Kidney (tissue), 14 donors: ENCODE measurements around the gene MARCHF10. TPM values are rescaled to one million over a fixed set of nuclear protein-coding genes. Genes with fewer than 3 reads are reported as not detected.

Source experiments
- DNase-seq, 5 donors: peaks; one replicate each; pipeline ENCODE4 v3.0.0-alpha.2; 2013 to 2020
- FAIRE-seq: peaks from 2 replicates; lab custom pipeline; 2012; peaks lifted over from hg19 to GRCh38; lab: Jason Lieb, UNC
- H3K27ac ChIP-seq, 2 donors: one replicate each; pipeline ENCODE4 v1.7.0; 2013; ENCODE audit warnings: low read depth in 2 of 2, low read length in 2 of 2, inconsistent platforms in 1 of 2
- H3K27me3 ChIP-seq: one replicate; pipeline ENCODE4 v1.7.1; 2013; ENCODE audit warnings: low read length, inconsistent platforms; ENCODE audit not compliant: control insufficient read depth, insufficient read depth
- H3K36me3 ChIP-seq, 3 donors: one replicate each; pipeline versions ENCODE4 v1.7.0 to v1.7.1; 2013; ENCODE audit warnings: low read length in 3 of 3, control low read depth in 1 of 3, inconsistent platforms in 1 of 3; ENCODE audit not compliant: insufficient read depth in 3 of 3, control insufficient read depth in 2 of 3
- H3K4me1 ChIP-seq, 3 donors: one replicate each; pipeline versions ENCODE4 v1.7.0 to v1.7.1; 2013; ENCODE audit warnings: low read length in 3 of 3, inconsistent platforms in 1 of 3, low read depth in 1 of 3; ENCODE audit not compliant: control insufficient read depth in 2 of 3, insufficient read depth in 2 of 3
- H3K4me3 ChIP-seq, 3 donors: one replicate each; pipeline versions ENCODE4 v1.7.0 to v1.8.1; 2013; ENCODE audit warnings: low read length in 3 of 3, control low read depth in 1 of 3, inconsistent platforms in 1 of 3
- H3K9ac ChIP-seq, 3 donors: one replicate each; pipeline versions ENCODE4 v1.7.0 to v1.7.1; 2013; ENCODE audit warnings: low read length in 3 of 3, control low read depth in 1 of 3, inconsistent platforms in 1 of 3
- H3K9me3 ChIP-seq, 3 donors: one replicate each; pipeline versions ENCODE4 v1.7.0 to v1.7.1; 2013; ENCODE audit warnings: low read length in 3 of 3, control low read depth in 1 of 3, inconsistent platforms in 1 of 3; ENCODE audit not compliant: control insufficient read depth in 2 of 3, insufficient read depth in 1 of 3
- intact Hi-C: fragments of 100-400 bp; cut with DNase I; formaldehyde crosslinking; loops from one replicate; pipeline ENCODE4 v1.11.1; 2022
- polyA plus RNA-seq: library from polyadenylated mRNA; stranded (reverse); fragments of 350-450 nt; fragmentation: Illumina TruSeq; extraction: RNeasy Lipid Tissue Mini Kit (QIAGEN cat#74804); gene quantifications from one replicate; pipeline ENCODE4 v1.2.3, GENCODE V29; 2014; ENCODE audit warnings: low read depth, low replicate concordance; ENCODE audit not compliant: insufficient read depth
- total RNA-seq: library from RNA; stranded (reverse); fragmentation: NEBNext Ultra II Directional; extraction: Animal tissue kit (Norgen Biotek cat#: 25700); gene quantifications from one replicate; pipeline ENCODE4 v1.2.1, GENCODE V29; 2021
- TF ChIP-seq, protein P1 (sequence below): IDR thresholded peaks from 3 replicates; pipeline ENCODE4 v1.5.1; 2012; ENCODE audit warnings: mild to moderate bottlenecking, moderate library complexity, borderline replicate concordance; ENCODE audit not compliant: insufficient read depth; ENCODE audit errors: extremely low read depth
- donor health status: control.
- donor health status: control.
- donor health status: control.
- donor health status: control.
- donor health status: control.
- donor health status: DM: yes; HTN: yes; CAD: no.
- donor health status: Normal renal cell carcinoma (clear cell type).

MARCHF10 gene
- total and polyA plus RNA-seq, 2 donors from 2014 or later = 0.66 to 6.3 TPM

DNA sequence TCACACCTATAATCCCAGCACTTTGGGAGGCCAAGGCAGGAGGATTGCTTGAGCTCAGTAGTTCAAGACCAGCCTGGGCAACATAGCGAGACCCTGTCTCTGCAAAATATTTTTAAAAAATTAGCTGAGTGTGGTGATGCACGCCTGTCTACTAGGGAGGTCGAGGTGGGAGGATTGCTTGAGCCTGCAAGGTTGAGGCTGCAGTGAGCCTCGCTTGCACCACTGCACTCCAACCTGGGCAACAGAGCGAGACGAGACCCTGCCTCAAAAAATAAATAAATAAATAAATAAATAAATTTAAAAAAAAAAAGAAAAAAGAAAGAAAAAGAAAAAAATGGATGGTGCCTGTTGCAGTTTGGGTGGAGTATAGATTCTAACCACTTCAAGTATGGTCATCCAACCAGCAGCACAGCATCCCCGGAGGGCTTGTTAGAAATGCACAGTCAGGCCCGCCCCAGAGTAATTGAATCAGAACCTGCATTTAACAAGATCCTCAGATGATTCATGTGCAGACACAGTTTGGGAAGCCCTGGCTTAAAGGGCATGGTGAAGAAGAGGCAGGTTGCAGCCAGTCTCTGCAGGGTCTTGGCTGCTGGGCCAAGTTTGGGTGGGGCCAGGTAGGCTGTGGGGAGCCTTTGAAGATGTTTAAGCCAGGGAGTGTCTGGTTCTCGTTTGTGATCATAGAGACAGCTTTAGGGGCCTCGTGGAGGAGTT, 139.9 kb downstream of the MARCHF10 start:
- DNase-seq (peak in 1 of 5 donors; percentile 34), FAIRE-seq (no peak)
- Histone ChIP-seq H3K4me3 (no peak overlapping the region), H3K4me1 (no peaks in the 10 kb centered on the region), H3K27me3 (no peaks in the 10 kb centered on the region), H3K36me3 (no peaks in the 10 kb centered on the region), H3K27ac (no peak overlapping the region), H3K9me3 (no peaks in the 10 kb centered on the region), H3K9ac (no peak overlapping the region)
- intact Hi-C loops = no loop called here
- TF ChIP-seq, protein P1, sequence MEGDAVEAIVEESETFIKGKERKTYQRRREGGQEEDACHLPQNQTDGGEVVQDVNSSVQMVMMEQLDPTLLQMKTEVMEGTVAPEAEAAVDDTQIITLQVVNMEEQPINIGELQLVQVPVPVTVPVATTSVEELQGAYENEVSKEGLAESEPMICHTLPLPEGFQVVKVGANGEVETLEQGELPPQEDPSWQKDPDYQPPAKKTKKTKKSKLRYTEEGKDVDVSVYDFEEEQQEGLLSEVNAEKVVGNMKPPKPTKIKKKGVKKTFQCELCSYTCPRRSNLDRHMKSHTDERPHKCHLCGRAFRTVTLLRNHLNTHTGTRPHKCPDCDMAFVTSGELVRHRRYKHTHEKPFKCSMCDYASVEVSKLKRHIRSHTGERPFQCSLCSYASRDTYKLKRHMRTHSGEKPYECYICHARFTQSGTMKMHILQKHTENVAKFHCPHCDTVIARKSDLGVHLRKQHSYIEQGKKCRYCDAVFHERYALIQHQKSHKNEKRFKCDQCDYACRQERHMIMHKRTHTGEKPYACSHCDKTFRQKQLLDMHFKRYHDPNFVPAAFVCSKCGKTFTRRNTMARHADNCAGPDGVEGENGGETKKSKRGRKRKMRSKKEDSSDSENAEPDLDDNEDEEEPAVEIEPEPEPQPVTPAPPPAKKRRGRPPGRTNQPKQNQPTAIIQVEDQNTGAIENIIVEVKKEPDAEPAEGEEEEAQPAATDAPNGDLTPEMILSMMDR = no peak

GRCh38 chr17:62666801-62667591, 141.1 kb downstream of the MARCHF10 start:
- no peak overlapping the region for H3K27ac ChIP-seq
- no peaks in the 10 kb centered on the region for H3K4me1 ChIP-seq
- H3K36me3 ChIP-seq = no peaks in the 10 kb centered on the region
- FAIRE-seq (no peak), DNase-seq (peak in 2 of 5 donors; percentile 38 to 71)
- H3K27me3 ChIP-seq = no peaks in the 10 kb centered on the region
- intact Hi-C loops = no loop called here
- H3K4me3 ChIP-seq = no peak overlapping the region
- TF ChIP-seq, protein P1 = no peak
- H3K9ac ChIP-seq = no peak overlapping the region
- no peaks in the 10 kb centered on the region for H3K9me3 ChIP-seq

DNA sequence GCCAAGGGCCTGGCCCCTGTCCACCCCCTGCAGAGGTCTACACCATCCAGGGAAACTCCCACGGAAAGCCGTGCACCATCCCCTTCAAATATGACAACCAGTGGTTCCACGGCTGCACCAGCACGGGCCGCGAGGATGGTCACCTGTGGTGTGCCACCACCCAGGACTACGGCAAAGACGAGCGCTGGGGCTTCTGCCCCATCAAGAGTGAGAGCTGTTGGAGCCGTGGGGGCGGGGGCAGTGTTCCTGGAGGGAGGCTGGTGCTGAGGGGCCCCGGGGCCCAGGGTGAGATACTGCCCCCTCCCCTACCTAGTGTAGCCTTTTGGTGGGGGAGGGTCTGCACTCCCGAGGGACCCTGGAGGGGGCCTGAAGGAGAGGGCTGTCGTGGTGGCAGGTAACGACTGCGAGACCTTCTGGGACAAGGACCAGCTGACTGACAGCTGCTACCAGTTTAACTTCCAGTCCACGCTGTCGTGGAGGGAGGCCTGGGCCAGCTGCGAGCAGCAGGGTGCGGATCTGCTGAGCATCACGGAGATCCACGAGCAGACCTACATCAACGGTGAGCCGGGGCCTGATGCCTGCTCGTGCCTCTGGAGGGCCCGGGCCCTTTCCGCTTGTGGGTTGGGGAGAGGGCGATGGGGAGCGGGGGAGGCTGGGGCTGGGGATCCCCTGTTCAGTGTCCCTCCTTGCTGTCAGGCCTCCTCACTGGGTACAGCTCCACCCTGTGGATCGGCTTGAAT, 141.9 kb downstream of the MARCHF10 start:
- no peaks in the 10 kb centered on the region for H3K4me1 ChIP-seq
- FAIRE-seq (no peak), DNase-seq (peak in 1 of 5 donors; percentile 36)
- H3K36me3 ChIP-seq = no peaks in the 10 kb centered on the region
- no peaks in the 10 kb centered on the region for H3K9me3 ChIP-seq
- intact Hi-C loops = no loop called here
- no peak overlapping the region for H3K4me3 ChIP-seq
- H3K27ac ChIP-seq = no peak overlapping the region
- no peak overlapping the region for H3K9ac ChIP-seq
- H3K27me3 ChIP-seq = no peaks in the 10 kb centered on the region
- TF ChIP-seq, protein P1 = no peak
